Panc1 (cell line): ENCODE measurements around the gene TBC1D25. TPM values are rescaled to one million over a fixed set of nuclear protein-coding genes. Genes with fewer than 3 reads are reported as not detected.

Source experiments
- ATAC-seq: fragments of 200-7000 bp; cut with Tn5 transposase; 2 replicates; pipeline ENCODE4 v1.9.1; 2020; ENCODE audit warnings: mild to moderate bottlenecking, moderate library complexity
- BruUV-seq: library from RNA; stranded (reverse); fragments of 400-500 nt; replicated peaks from 2 replicates; lab custom pipeline; 2021; lab: Mats Ljungman, UMichigan
- CTCF ChIA-PET: fragments of 300-600 bp; sonication (Branson Sonifier 250); formaldehyde crosslinking; loops from one replicate; lab custom pipeline; 2022; ENCODE audit warnings: antibody characterized with exemption; lab: Charles Lee
- POLR2A ChIA-PET: fragments of 300-600 bp; sonication (Branson Sonifier 250); formaldehyde crosslinking; loops from one replicate; lab custom pipeline; 2022; ENCODE audit warnings: antibody characterized with exemption; lab: Charles Lee
- DNase-seq: peaks from one replicate; pipeline ENCODE4 v3.0.0-alpha.2; 2010; ENCODE audit warnings: low read depth, low spot score
- H3K27ac ChIP-seq: 2 replicates; pipeline ENCODE4 v1.5.1; 2011; ENCODE audit warnings: mild to moderate bottlenecking, low read length, inconsistent platforms
- H3K27me3 ChIP-seq: fragments of 200-500 bp; sonication (Bioruptor generic); 2 replicates; pipeline ENCODE4 v1.6.0; 2014; ENCODE audit warnings: low read length, inconsistent platforms; ENCODE audit not compliant: control insufficient read depth, insufficient read depth
- H3K36me3 ChIP-seq: fragments of 200-500 bp; sonication (Bioruptor generic); 2 replicates; pipeline ENCODE4 v1.5.1; 2014; ENCODE audit warnings: inconsistent platforms, mild to moderate bottlenecking, low read length, moderate library complexity; ENCODE audit not compliant: control insufficient read depth, insufficient read depth
- H3K4me1 ChIP-seq: 2 replicates; pipeline ENCODE4 v1.5.1; 2011; ENCODE audit warnings: inconsistent platforms, mild to moderate bottlenecking, low read length, moderate library complexity; ENCODE audit not compliant: control insufficient read depth, insufficient read depth
- H3K4me3 ChIP-seq, 2 experiments: 2 replicates each; pipeline ENCODE4 v1.5.1; 2011 to 2012; ENCODE audit warnings: low read depth in 2 of 2, low read length in 2 of 2, mild to moderate bottlenecking in 2 of 2, inconsistent platforms in 1 of 2, moderate library complexity in 1 of 2
- H3K9me3 ChIP-seq: fragments of 200-500 bp; sonication (Bioruptor generic); 2 replicates; pipeline ENCODE4 v1.5.1; 2014; ENCODE audit warnings: low read depth, mild to moderate bottlenecking, inconsistent platforms, low read length, moderate library complexity; ENCODE audit not compliant: control insufficient read depth, insufficient read depth
- CTCF ChIP-seq: fragments of 450-650 bp; IDR thresholded peaks from 2 replicates; pipeline ENCODE4 v1.5.1; 2017; ENCODE audit warnings: mild to moderate bottlenecking
- POLR2AphosphoS5 ChIP-seq: IDR thresholded peaks from 2 replicates; pipeline ENCODE4 v1.6.1; 2012; ENCODE audit warnings: mild to moderate bottlenecking, low read depth, low read length, moderate library complexity
- REST ChIP-seq, 2 experiments: IDR thresholded peaks; 2 replicates each; pipeline ENCODE4 v1.6.1; 2011 to 2012; ENCODE audit warnings: low read depth in 2 of 2, control low read depth in 1 of 2, low read length in 1 of 2, mild to moderate bottlenecking in 1 of 2, moderate library complexity in 1 of 2; ENCODE audit not compliant: insufficient read depth in 1 of 2
- SIN3A ChIP-seq: IDR thresholded peaks from 2 replicates; pipeline ENCODE4 v1.6.1; 2012; ENCODE audit warnings: low read depth, mild to moderate bottlenecking, low read length, moderate library complexity, borderline replicate concordance; ENCODE audit not compliant: insufficient read depth
- TCF7L2 ChIP-seq: IDR thresholded peaks from 2 replicates; pipeline ENCODE4 v1.6.1; 2011; ENCODE audit warnings: mild to moderate bottlenecking, low read depth, low read length, inconsistent platforms
- in situ Hi-C: cut with HindIII; loops from 2 replicates; pipeline ENCODE4 v1.10.0; 2016; ENCODE audit warnings: low sequenced_read_pairs, low pct_unique_long_range_greater_than_20kb
- intact Hi-C: fragments of 100-400 bp; cut with micrococcal nuclease; formaldehyde crosslinking; loops from one replicate; pipeline ENCODE4 v1.10.0; 2022; ENCODE audit not compliant: unreplicated experiment
- total RNA-seq: library from RNA; stranded (reverse); gene quantifications from one replicate; pipeline ENCODE4 v1.2.1, GENCODE V29; 2021; ENCODE audit not compliant: unreplicated experiment

TBC1D25 gene
- total RNA-seq, 1 experiment from 2014 or later = 29.4 TPM

DNA sequence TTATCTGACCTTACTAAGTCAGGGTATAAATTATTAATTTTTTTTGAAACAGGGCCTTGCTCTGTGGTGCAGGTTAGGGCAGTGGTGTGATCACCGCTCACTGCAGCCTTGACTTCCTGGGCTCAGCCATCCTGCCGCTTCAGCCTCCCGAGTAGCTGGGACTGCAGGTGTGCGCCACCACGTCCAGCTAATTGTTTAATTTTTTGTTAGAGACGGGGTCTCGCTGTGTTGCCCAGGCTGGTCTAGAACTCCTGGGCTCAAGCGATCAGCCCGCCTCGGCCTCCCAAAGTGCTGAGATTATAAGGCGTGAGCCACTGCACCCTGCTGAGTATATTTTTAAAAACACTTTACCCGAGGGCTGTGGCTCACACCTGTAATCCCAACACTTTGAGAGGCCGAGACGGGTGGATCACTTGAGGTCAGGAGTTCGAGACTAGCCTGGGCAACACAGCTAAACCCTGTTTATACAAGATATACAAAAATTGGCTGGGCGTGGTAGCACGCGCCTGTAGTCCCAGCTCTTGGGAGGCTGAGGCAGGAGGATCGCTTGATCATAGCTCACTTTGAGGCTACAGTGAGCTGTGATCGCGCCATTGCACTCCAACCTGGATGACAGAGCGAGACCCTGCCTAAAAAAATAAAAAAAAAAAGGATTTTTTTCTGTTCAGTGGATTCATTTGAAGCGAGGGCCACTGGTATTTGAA is 721 bp upstream of the TBC1D25 start:
- POLR2A ChIA-PET = interaction anchor here (0.6 to 0.7 kb wide), 4 partner anchors 84 to 437 kb away, joined by 3 to 18 read pairs (median 6); no protein-coding TSS in a partner anchor
- intact Hi-C loops = no loop called here
- BruUV-seq = no TSS peak

GRCh38 chrX:48540028-48540375 is 488 bp downstream of the TBC1D25 start:
- DNase-seq = no peak
- CTCF ChIA-PET = interaction anchor here (0.7 kb wide), 1 partner anchor 26 kb away, joined by 3 read pairs; no protein-coding TSS in a partner anchor
- TF ChIP-seq CTCF = no peak
- TF ChIP-seq POLR2AphosphoS5 = no peak
- TF ChIP-seq TCF7L2 = no peak
- no peak for TF ChIP-seq REST (IDR thresholded peaks at IDR 0.05; ENCODE audit: insufficient read depth in 1 of 2, low read depth in 2 of 2, low read length in 1 of 2)

More for the DNA sequence above, 721 bp upstream of the TBC1D25 start:
- ATAC-seq = peak; percentile 4; the same call in 1 of the 2 replicates
- peak overlapping the region; percentile 82 for H3K27ac ChIP-seq
- CTCF ChIA-PET = no interaction called here
- no peak for DNase-seq
- H3K4me3 ChIP-seq = peak overlapping the region; percentile 47 to 75
- H3K27me3 ChIP-seq = no peaks in the 10 kb centered on the region
- H3K9me3 ChIP-seq = no peaks in the 10 kb centered on the region
- H3K4me1 ChIP-seq = peaks cover 4% of the 10 kb centered on the region; the same call in 1 of the 2 replicates
- in situ Hi-C loops = no loop called here
- no peaks in the 10 kb centered on the region; the same call in 1 of the 2 replicates for H3K36me3 ChIP-seq
- TF ChIP-seq SIN3A = no peak
- TF ChIP-seq REST (IDR thresholded peaks at IDR 0.05; ENCODE audit: insufficient read depth in 1 of 2, low read depth in 2 of 2, low read length in 1 of 2) = no peak
- TF ChIP-seq CTCF = no peak
- no peak for TF ChIP-seq POLR2AphosphoS5
- TF ChIP-seq TCF7L2 = no peak

More at GRCh38 chrX:48540028-48540375, 488 bp downstream of the TBC1D25 start:
- Histone ChIP-seq H3K4me1 (peaks cover 4% of the 10 kb centered on the region; the same call in 1 of the 2 replicates), H3K27me3 (no peaks in the 10 kb centered on the region), H3K36me3 (no peaks in the 10 kb centered on the region; the same call in none of the 2 replicates), H3K9me3 (no peaks in the 10 kb centered on the region), H3K27ac (peak overlapping the region; percentile 86), H3K4me3 (peak overlapping the region; percentile 70 to 75)
- POLR2A ChIA-PET = interaction anchor here (0.5 kb wide), 1 partner anchor 88 kb away, joined by 7 read pairs; no protein-coding TSS in a partner anchor
- peak; percentile 73 for ATAC-seq
- intact Hi-C loops (no loop called here), in situ Hi-C loops (no loop called here)
- no TSS peak for BruUV-seq
